Osteoblast (primary cell): Measurements from ENCODE around the gene RTEL1. TPM values are rescaled to one million over a fixed set of nuclear protein-coding genes. Genes with fewer than 3 reads are reported as not detected.

Experiments
- DNase-seq: peaks from one replicate; pipeline ENCODE4 v3.0.0; 2011; ENCODE audit warnings: low spot score, mixed read lengths; ENCODE audit not compliant: insufficient read length; ENCODE audit errors: missing footprints
- H2AFZ ChIP-seq: 2 replicates; pipeline ENCODE4 v1.6.0; 2011; ENCODE audit warnings: mild to moderate bottlenecking, low read length
- H3K27ac ChIP-seq: 2 replicates; pipeline ENCODE4 v1.5.1; 2011; ENCODE audit warnings: mild to moderate bottlenecking, low read depth, low read length, moderate library complexity
- H3K27me3 ChIP-seq: 2 replicates; pipeline ENCODE4 v1.6.0; 2012; ENCODE audit warnings: mild to moderate bottlenecking, control low read depth, inconsistent platforms, low read length, moderate library complexity; ENCODE audit not compliant: insufficient read depth
- H3K36me3 ChIP-seq: 2 replicates; pipeline ENCODE4 v1.5.1; 2011; ENCODE audit warnings: mild to moderate bottlenecking, low read length, control low read depth, moderate library complexity; ENCODE audit not compliant: insufficient read depth
- H3K4me1 ChIP-seq: 2 replicates; pipeline ENCODE4 v1.5.1; 2011; ENCODE audit warnings: mild to moderate bottlenecking, low read length, control low read depth, moderate library complexity; ENCODE audit not compliant: insufficient read depth
- H3K4me2 ChIP-seq: 2 replicates; pipeline ENCODE4 v1.6.0; 2011; ENCODE audit warnings: mild to moderate bottlenecking, low read length; ENCODE audit not compliant: insufficient read depth
- H3K4me3 ChIP-seq: fragments of 200-600 bp; sonication (generic); 3 replicates; pipeline ENCODE4 v1.5.1; 2012; ENCODE audit warnings: mild to moderate bottlenecking, low read length, inconsistent platforms; ENCODE audit not compliant: insufficient read depth
- H3K79me2 ChIP-seq: 2 replicates; pipeline ENCODE4 v1.6.0; 2012; ENCODE audit warnings: mild to moderate bottlenecking, low read length, control low read depth, inconsistent platforms; ENCODE audit not compliant: insufficient read depth
- H3K9me3 ChIP-seq: 2 replicates; pipeline ENCODE4 v1.5.1; 2011; ENCODE audit warnings: low read depth, low read length, control low read depth
- H4K20me1 ChIP-seq: 2 replicates; pipeline ENCODE4 v1.6.0; 2012; ENCODE audit warnings: mild to moderate bottlenecking, low read length, control low read depth; ENCODE audit not compliant: insufficient read depth
- total RNA-seq: library from RNA; depleted of rRNA; stranded (reverse); fragments of >200 nt; gene quantifications from 2 replicates; pipeline ENCODE4 v1.2.3, GENCODE V29; 2012
- TF ChIP-seq, protein P1 (sequence below): IDR thresholded peaks from 2 replicates; pipeline ENCODE4 v1.5.1; 2011; ENCODE audit warnings: mild to moderate bottlenecking, low read depth, low read length, moderate library complexity; ENCODE audit errors: extremely low read depth

The RTEL1 gene
- total RNA-seq, 1 donor: 10.9 TPM

DNA sequence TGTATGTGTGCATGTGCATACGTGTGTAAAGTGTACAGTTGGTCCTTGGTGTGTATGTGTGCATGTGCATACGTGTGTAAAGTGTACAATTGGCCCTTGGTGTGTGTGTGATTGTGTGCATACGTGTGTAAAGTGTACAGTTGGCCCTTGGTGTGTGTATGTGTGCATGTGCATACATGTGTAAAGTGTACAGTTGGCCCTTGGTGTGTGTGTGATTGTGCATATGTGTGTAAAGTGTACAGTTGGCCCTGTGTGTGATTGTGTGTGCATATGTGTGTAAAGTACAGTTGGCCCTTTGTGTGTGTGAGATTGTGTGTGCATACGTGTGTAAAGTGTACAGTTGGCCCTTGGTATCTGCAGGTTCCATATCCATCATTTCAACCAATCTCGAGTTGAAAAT, 73.3 kb downstream of the RTEL1 start:
- Histone ChIP-seq H3K27me3 (no peaks in the 10 kb centered on the region), H3K4me2 (no peak overlapping the region), H3K36me3 (peaks cover 8% of the 10 kb centered on the region), H2AFZ (no peak overlapping the region), H4K20me1 (peaks cover 33% of the 10 kb centered on the region), H3K4me3 (no peak overlapping the region), H3K79me2 (peaks cover 62% of the 10 kb centered on the region), H3K27ac (no peak overlapping the region), H3K9me3 (no peaks in the 10 kb centered on the region), H3K4me1 (no peaks in the 10 kb centered on the region)
- TF ChIP-seq, protein P1, sequence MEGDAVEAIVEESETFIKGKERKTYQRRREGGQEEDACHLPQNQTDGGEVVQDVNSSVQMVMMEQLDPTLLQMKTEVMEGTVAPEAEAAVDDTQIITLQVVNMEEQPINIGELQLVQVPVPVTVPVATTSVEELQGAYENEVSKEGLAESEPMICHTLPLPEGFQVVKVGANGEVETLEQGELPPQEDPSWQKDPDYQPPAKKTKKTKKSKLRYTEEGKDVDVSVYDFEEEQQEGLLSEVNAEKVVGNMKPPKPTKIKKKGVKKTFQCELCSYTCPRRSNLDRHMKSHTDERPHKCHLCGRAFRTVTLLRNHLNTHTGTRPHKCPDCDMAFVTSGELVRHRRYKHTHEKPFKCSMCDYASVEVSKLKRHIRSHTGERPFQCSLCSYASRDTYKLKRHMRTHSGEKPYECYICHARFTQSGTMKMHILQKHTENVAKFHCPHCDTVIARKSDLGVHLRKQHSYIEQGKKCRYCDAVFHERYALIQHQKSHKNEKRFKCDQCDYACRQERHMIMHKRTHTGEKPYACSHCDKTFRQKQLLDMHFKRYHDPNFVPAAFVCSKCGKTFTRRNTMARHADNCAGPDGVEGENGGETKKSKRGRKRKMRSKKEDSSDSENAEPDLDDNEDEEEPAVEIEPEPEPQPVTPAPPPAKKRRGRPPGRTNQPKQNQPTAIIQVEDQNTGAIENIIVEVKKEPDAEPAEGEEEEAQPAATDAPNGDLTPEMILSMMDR: no peak
- DNase-seq: peak; percentile 25

DNA sequence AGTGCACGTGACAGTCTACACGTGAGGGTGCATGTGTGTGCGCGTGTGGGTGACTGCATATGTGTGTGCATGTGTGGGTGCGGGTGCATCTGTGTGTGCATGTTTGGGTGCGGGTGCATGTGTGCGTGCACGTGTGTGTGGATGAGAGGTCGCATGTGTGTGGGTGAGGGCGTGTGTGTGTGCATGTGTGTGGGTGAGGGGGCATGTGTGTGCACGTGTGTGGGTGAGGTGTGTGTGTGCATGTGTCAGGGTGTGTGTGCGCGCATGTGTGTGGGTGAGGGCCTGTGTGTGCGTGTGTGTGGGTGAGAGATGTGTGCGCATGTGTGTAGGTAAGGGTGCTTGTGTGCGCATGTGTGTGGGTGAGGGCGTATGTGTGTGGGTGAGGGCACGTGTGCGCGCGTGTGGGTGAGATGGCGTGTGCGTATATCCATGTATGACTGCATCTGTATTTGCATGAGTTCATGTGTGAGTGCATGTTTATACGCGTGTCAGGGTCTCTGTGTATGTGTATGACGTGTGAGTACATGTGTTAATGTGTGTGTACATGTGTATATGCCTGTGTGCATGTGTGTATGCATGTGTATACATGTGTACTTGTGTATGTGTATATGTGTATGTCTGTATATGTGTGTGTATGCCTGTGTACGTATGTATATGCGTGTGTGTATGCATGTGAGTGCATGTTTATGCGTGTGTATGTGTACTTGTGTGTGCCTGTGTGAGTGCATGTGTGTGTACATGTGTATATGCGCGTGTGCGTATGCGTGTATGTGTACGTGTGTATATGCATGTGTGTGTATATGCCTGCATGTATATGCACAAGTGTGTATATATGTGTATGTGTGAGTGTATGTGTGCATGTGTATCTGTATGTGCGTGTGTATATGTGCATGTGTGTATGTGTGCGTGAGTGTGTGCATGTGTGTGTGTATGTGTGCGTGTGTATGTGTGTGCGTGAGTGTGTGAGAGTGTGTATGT, 74.3 kb downstream of the RTEL1 start:
- Histone ChIP-seq H3K9me3 (no peaks in the 10 kb centered on the region), H3K4me2 (no peak overlapping the region), H4K20me1 (peaks cover 35% of the 10 kb centered on the region), H3K4me1 (no peaks in the 10 kb centered on the region), H3K27ac (no peak overlapping the region), H2AFZ (no peak overlapping the region), H3K79me2 (peaks cover 52% of the 10 kb centered on the region), H3K4me3 (no peak overlapping the region), H3K36me3 (peaks cover 8% of the 10 kb centered on the region), H3K27me3 (no peaks in the 10 kb centered on the region)
- peak; percentile 21 for DNase-seq
- TF ChIP-seq, protein P1: no peak

DNA sequence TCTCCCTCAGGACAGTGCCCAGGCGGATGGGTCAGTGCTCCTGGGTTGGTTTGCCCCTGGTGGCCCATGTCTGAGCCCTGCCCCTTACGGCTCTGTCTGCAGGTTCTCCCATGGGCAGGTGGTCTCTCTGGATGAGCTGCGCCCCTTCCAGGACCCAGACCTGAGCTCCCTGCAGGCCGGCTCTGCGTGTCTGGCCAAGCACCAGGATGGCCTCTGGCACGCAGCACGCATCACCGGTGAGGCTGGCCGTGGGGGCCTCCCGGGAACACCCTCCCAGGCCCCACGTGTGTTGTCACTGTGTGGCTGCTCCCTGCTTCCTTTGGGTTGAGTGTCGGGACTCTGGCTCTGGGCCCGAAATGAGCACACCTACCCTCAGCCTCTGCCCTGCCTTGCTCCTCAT, 75.0 kb downstream of the RTEL1 start:
- TF ChIP-seq, protein P1: no peak
- H3K9me3 ChIP-seq: no peaks in the 10 kb centered on the region
- H3K36me3 ChIP-seq: peaks cover 8% of the 10 kb centered on the region
- DNase-seq: peak; percentile 66
- H3K4me1 ChIP-seq: no peaks in the 10 kb centered on the region
- H4K20me1 ChIP-seq: peaks cover 34% of the 10 kb centered on the region
- H3K4me2 ChIP-seq: no peak overlapping the region
- no peak overlapping the region for H3K4me3 ChIP-seq
- no peak overlapping the region for H3K27ac ChIP-seq
- H2AFZ ChIP-seq: no peak overlapping the region
- no peaks in the 10 kb centered on the region for H3K27me3 ChIP-seq
- peaks cover 46% of the 10 kb centered on the region for H3K79me2 ChIP-seq

DNA sequence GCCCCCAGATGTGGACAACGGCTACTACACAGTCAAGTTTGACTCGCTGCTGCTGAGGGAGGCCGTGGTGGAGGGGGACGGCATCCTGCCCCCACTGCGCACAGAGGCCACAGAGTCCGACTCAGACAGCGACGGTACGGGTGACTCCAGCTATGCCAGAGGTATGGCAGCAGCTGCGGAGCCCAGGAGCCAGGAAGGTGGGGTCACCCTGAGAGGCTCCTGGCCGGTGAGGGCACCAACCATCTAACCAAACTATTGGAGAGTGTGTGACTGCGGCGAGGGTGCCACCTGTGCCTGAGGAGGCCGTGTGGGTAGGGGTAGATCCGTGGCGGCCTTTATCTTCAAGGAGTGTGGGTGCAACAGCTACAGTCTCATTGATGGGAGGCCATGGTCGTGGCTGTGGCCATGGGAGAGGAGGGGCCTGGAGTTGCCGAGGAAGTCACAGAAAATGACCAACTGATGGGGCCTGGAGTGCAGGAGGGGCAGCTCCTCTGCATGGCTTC, 75.5 kb downstream of the RTEL1 start:
- peaks cover 41% of the 10 kb centered on the region for H3K79me2 ChIP-seq
- no peak overlapping the region for H3K27ac ChIP-seq
- peak; percentile 73 for DNase-seq
- no peaks in the 10 kb centered on the region for H3K9me3 ChIP-seq
- H3K4me1 ChIP-seq: no peaks in the 10 kb centered on the region
- no peak overlapping the region for H3K4me2 ChIP-seq
- TF ChIP-seq, protein P1: no peak
- H3K4me3 ChIP-seq: no peak overlapping the region
- H4K20me1 ChIP-seq: peaks cover 29% of the 10 kb centered on the region
- no peaks in the 10 kb centered on the region for H3K27me3 ChIP-seq
- no peak overlapping the region for H2AFZ ChIP-seq
- peaks cover 8% of the 10 kb centered on the region for H3K36me3 ChIP-seq
